HG03066 (cell line): ENCODE measurements around the gene EXTL1.
"Not testable (repeated sequence)": the region's sequence is repeated elsewhere in the genome, so short reads cannot be mapped to it uniquely, and the experiment has no call there.

ENCODE experiments used
- ATAC-seq: cut with Tn5 transposase; IDR thresholded peaks from one replicate; pipeline ENCODE4 v1.9.1; 2021; ENCODE audit warnings: low read depth; ENCODE audit not compliant: unreplicated experiment

Gene EXTL1, protein sequence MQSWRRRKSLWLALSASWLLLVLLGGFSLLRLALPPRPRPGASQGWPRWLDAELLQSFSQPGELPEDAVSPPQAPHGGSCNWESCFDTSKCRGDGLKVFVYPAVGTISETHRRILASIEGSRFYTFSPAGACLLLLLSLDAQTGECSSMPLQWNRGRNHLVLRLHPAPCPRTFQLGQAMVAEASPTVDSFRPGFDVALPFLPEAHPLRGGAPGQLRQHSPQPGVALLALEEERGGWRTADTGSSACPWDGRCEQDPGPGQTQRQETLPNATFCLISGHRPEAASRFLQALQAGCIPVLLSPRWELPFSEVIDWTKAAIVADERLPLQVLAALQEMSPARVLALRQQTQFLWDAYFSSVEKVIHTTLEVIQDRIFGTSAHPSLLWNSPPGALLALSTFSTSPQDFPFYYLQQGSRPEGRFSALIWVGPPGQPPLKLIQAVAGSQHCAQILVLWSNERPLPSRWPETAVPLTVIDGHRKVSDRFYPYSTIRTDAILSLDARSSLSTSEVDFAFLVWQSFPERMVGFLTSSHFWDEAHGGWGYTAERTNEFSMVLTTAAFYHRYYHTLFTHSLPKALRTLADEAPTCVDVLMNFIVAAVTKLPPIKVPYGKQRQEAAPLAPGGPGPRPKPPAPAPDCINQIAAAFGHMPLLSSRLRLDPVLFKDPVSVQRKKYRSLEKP

DNA sequence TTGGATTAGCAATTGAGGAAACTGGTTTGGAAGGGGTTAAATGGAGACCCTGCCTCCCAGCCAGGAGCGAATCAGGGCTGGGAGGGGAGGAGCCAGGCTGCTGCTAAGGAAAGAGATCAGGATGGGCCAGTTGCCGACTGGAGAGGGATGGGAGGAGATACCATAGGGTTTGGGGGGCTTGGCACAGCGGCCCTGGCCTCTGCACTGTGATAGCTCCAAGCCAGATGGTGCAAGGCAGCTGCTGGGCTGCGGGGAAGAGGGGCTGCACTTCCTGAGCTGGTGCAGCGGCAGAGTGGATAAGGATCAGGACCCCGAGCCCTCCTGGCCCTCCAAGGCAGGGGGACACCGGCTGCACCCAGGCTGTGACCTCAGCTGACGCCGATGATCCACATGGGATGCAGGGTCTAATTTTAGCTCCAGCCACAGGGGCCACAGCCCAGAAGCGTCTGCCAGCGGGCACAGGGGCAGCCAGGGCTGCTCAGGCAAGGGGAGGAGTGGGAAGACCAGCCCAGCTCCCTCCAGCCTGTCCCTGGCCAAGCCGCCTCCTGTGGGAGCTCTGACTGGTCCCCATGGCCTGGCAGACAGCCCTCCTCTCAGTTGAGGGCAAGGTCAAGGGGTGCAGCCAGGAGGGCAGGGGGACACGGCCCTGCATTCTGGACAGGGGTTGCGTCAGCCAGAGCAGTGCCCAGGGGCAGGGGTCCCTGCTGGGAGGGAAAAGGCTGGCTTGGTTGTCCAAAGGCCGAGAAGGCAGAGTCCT, at the start of gene EXTL1:
EXTL1 (plus strand) TSS at position 129 of the 757 bp plus-strand sequence. CDS start 872 bp downstream, outside the sequence.
- no peak for ATAC-seq

DNA sequence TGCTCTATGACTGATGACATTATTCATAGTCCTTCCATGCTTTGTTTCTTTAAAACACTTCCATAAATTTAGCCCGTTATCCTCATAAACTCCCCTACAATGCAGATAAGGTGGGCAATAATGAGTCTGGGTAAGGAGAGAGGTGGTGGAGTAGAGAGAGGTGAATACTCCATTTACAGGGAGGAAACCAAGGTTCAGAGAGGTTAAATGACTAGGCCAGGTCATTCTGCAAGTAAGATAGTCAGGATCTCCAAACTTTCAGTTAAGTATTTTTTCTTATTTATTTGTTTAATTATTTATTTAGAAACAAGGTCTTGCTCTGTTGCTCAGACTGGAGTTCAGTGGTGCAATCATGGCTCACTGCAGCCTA, 49.8 kb upstream of the EXTL1 start:
- ATAC-seq: no peak

DNA sequence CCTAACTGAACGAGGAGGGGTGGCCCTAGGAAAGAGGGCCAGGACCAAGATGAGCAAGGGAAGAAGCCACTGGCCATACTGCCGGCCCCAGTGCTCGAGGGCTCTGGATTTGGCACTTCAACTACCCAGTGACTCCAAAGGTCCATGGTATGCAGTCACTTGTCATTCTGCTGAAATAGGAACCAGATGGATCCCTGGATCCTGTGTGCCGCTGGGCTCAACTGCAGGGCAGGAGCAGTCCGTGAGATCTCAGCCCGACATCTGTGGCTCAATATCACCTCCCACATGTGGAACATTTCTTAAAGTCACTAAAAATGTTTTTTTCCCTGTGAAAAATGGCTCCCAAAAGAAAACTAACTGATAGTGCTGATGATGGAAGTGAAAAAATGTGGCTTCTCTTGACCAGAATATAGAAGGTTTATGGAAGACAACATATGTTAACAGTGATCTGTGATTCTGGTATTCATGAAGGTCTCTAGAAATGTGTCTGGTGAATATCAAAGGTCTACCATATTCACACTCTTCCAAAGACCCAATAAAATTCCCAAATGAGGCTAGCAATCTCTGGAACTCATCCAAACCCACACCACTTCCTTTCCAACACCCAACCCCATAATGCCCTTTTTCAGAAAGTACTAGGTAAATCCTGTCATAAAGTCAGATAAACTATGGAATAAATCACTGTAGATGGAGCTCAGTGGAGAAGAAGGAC, 47.8 kb upstream of the EXTL1 start:
- no peak for ATAC-seq

DNA sequence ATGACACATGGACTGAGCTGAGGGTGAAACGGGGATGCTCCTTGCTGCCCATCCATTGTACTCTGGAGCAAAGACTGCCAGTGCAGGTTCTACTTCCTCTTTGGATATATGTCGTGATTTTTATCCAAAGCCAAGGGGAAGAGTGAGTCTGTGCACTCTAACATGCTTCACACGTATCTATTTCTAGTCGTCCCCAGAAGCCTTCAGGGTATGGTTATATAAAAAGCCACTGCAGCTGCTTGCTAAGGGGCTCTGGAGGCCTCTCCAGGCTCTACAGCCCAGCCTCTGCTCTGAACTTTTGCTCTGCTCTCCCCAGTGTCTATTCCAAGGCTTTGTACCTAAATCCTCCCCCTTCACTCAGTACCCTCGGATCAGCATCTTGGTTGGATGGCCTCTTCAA, 43.8 kb upstream of the EXTL1 start:
- ATAC-seq: no peak

DNA sequence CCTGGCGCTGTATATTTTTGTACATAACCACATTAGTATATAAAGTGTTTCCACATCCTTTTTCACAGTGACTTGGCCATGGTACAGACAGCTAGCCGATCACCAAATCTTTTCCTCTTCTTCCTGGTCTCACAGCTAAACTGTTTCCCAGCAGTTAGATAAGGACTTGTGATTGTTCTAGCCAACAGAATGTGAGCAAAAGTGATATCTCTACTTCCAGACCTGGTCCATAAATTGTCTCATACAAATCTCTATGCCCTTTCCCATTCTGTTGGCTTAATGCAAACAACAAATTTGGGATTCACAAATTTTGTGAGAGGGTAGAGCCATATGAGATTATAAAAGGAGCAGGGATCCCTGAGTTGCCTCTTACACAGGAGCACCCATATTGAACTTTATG, 43.2 kb upstream of the EXTL1 start:
- ATAC-seq: no peak

DNA sequence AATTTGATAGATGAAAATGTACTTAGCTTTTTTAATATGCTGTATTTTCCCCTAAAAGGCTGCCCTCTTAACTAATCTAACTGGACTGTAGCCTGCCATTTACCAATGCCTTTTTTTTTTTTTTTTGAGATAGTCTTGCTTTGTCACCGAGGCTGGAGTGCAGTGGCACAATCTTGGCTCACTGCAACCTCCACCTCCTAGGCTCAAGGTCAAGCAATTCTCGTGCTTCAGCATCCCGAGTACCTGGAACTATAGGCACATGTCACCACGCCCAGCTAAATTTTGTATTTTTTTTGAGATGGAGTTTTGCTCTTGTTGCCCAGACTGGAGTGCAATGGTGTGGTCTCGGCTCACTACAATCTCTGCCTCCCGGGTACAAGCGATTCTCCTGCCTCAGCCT, 42.4 kb upstream of the EXTL1 start:
- no peak for ATAC-seq

DNA sequence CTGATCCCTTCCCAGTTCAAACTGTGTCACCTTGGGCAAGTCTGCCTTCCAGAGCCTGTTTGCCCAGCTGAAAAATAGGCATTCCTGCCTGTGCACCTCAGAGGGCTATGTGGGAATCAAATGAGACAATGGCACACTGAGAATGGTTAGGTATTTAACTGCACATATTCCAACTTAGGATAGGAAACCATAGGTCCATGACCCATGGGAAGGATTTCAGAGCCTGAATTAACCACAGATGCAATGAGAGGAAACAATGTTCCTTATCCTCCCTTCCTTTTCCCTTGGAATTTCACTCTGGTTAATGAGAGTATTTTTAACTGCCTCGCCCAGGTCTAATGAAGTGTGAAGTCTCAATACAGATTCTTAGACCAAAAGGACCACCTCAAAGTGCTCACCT, 36.4 kb upstream of the EXTL1 start:
- no peak for ATAC-seq

DNA sequence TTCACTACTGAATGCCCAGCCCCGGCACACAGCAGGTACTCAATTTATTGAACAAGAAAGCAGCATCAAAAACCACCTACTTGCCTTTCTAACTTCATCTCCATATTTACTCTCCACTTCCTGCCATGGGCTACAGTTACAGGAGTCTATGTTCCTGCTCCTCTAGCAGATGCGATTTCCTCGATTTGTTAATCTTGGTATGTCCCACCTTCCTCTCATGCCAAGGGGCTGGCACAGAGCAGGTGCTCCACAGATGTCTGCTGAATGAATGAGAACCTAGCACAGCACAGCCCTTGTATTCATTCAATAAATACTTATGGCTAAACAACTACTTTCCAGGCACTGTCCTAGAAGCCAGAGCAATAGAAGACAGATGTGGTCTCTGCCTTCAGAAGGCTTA, 35.9 kb upstream of the EXTL1 start:
- ATAC-seq: no peak

DNA sequence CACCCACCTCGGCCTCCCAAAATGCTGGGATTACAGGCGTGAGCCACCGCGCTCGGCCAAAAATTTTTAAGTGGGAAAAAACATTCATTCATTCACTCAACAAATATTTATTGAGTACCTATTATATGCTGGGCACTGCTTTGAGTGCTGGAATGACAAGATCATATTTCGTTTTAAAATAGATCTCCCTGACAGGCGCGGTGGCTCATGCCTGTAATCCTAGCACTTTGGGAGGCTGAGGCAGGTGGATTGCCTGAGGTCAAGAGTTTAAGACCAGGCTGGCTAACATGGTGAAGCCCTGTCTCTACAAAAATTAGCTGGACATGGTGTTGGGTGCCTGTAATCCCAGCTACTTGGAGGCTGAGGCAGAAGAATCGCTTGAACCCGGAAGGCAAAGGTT, 34.8 kb upstream of the EXTL1 start:
- not testable (repeated sequence) for ATAC-seq

DNA sequence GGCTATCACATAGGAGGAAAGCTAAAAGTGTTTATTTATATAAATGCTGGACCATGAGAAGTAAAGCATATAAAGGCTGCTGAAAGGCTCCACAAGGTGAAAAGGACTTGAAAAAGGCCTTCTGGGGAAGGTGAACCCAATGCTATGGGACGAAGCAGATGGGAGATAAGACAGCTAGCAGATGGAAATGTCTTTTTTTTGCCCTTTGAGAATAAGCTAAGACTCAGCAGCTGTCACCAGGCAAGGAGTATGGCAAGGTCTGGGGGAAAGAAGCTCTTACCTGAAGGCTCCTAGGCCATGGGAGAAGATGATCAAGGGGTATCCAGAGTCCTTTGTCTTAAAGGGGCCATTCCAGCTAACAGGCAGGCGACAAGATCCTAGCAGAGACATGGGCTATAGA, 33.6 kb upstream of the EXTL1 start:
- ATAC-seq: no peak

DNA sequence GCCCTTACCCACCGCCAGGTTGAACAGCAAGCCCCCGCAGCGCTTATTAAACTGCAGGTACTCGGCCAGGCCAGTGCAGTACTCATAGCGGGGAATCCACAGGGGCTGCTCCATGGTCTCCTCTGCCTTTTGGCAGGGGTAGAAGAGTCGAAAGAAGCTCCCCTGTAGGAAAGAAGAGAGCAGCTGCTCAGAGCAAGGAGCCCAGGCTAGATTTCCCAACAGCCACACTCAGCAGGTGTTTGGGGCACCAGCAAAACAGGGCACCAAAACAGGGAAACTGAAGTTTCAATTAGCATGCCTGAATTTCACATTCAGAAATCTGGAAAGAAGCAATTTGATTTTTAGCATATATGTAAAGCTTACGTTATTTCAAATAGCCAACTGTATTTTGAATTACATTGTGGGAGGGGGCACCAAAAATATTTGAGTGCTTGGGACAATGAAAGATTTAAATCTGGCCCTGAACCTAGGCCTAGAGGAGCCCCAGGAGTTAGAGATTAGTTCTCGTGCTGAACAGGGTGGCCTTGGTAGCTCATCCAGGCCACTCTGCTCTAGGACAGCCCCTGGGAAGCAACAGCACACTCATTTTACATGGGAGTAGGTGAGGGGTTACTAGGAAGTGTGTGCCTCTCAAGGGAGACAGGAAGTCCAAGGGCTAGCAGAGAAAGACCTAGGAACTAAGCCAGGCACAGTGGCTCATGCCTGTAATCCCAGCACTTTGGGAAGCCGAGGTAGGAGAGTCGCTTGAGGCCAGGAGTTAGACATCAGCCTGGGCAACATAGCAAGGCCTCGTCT, 31.9 kb upstream of the EXTL1 start:
- no peak for ATAC-seq

DNA sequence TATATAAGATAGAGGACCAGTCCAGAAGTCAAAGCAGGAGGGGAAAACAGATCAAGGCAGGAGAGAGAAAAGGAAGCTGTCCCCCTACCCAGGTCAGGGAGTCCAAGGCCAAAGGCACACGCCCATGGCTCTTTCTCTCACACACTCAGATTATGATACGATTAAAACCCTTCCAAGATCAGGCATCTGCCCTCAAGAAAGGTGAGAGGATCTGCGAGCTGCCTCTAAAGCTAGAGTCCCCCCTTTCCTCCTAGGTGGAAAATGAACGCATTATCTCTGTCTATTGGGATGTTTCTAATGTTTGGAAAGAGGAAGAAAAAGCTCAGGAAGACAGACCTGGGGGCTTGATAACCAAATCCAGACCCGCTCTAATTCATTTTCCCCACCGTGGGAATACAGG, 31.3 kb upstream of the EXTL1 start:
- ATAC-seq: no peak

DNA sequence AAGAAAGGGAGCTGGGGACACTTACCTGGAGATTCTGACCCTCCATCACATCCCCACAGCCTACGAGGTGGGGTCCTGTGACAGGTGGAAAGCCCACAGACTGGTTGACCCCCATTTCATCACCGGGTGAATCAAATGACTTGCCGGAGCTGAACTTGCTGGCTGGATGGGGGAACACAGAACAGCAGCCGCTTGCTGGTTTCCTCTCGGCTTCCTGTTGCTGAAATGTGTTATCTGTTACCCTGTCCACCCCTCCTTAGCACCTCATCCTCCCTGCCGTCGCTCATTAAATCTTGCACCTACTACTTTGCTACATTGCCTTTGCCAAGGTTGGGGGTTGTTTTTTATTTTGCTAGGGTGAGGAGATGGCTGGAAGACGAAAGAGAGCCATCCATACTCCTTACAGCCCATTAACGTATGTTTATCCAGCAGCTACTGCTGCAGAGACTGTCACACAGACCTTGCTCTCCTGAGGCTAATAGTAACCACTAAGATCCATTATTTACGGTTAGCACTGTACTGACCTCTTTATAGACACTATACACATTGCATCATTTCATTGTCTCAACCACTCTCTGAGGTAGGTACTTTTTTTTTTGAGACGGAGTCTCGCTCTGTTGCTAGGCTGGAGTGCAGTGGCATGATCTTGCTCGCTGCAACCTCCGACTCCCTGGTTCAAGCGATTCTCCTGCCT, 30.7 kb upstream of the EXTL1 start:
- ATAC-seq: no peak

DNA sequence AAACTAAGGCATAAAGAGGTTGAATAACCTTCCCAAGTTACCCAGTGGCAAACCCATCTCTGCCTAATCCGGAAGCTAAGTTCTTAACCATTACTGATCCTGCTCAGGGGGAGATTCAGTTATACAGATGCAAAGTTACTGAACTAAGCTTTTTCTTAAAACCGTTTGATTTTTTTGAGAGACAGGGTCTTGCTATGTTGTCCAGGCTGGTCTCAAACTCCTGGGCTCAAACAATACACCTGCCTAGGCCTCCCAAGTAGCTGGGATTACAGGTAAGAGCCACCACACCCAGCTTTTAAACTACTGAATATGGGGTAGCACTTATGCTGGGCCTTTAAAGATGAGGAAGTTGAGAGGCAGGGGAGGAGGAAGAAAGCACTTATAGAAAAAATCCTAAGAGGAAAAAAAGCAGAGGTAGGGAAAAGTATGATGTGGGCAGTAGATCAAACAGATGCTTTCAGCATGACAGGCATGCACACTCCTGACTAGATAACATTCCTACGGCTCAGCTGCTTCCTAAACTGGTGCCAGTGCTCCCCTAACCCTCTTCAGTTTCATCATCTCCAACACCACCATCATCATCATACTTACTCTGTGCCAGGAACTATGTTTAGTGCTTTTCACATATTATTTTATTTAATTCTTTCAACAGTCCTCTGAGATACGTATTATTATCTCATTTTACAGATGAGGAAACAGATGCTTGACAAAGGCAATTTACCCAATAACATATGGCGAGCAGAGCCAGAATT, 29.5 kb upstream of the EXTL1 start:
- ATAC-seq: no peak

DNA sequence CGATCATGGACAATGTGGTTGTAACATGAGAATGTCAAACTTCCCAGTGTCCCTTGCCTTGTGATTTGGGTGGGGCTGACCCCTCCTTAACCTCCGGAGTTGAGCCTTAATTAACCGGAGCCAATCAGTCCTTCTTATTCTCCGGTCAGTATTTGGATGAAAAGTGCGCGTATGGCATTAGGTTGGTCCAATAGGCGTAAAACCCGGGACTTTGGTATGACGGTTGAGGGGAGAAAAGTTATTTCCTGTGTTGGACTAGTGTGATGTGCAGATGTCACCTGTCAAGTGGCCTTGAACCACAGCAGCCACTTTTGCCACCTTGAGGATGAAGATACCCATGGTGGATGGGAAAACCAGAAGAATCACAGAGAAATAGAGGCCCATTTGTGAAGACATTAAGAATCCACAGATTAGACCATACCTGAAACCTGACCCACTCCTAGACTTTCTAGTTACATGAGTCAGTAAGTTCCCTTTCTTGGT, 28.8 kb upstream of the EXTL1 start:
- no peak for ATAC-seq

DNA sequence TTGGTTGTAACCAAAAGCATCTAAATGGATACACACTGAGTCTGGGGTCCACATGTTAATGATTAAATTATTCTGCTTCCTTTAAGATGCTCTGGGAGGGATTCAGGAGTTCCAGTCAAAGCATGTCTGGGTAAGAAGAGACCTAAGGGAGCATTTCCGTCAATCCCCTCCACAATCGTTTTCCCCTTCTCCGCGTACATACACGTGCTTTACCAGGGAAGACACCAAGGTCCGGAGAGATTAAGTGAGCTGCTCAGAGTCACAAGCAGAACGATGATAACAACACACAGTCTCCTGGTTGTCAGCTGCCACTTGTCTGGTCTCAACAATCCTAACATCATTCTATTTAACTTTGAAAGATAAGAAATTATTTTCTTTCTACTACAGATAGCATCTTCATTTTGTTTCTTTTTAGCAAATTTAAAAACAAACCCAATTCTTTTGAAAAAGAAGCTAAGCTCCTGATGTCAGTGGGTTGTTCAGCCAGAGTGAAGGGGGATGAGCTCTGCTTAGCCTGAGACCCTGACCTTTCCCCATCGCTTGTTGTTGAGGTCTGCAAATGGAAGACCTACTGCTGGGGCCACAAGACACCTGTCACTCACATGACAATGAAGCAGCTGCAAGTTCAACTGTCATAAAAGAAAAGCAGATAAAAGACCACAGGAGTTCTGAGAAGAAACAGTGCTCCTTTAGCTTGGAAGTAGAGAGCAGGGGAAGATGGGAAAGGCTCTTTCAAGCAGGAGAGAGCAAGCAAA, 28.2 kb upstream of the EXTL1 start:
- ATAC-seq: no peak

DNA sequence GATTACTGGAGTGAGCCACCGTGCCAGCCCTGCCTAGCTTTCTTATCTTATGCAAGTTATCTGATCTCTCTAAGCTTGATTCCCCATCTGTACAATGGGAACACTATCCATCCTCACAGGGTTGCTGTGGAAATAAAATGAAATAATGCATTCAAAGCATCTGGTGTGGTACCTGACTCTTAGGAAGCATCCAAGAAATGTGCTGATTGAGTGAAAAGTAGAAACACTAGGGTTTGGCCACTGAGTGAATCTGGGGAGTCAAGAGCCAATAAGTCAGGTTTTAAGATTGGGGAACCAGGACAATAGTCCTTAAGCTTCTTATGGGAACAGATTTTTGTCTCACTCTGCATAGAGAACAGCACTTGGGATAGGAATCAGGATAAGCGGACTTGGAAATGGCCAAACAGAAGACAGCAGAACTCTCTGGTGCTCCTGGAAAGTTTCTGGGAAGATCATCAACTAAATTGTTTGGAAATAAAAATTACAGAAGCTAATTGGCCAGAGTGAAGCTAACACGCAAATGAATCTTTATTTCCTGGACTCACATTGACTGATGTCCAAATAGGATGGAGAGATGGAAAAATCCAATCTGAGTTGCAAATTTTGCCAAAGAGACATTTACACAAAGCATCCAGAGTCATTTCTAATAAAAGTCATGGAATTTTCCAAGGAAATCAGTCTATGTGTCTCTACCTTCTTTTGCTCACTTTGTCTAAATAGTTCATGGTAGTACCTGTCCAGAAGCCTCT, 27.0 kb upstream of the EXTL1 start:
- ATAC-seq: no peak
